ENCODE measurements around the gene ELMOD3.

DNA sequence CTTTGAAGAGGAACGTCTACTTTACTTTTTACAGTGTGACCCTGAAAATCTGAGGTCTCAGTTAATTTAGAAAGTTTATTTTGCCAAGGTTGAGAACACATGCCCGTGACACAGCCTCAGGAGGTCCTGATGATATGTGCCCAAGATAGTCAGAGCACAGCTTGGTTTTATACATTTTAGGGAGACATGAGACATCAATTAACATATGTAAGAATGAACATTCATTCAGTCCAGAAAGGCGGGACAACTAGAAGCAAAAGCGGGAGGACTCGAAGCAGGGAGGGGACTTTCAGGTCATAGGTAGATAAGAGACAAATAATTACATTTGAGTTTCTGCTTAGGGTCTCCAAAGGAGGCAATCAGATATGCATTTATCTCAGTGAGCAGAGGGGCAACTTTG lies 23.7 kb downstream of the ELMOD3 start:
- TF ChIP-seq, protein P1, sequence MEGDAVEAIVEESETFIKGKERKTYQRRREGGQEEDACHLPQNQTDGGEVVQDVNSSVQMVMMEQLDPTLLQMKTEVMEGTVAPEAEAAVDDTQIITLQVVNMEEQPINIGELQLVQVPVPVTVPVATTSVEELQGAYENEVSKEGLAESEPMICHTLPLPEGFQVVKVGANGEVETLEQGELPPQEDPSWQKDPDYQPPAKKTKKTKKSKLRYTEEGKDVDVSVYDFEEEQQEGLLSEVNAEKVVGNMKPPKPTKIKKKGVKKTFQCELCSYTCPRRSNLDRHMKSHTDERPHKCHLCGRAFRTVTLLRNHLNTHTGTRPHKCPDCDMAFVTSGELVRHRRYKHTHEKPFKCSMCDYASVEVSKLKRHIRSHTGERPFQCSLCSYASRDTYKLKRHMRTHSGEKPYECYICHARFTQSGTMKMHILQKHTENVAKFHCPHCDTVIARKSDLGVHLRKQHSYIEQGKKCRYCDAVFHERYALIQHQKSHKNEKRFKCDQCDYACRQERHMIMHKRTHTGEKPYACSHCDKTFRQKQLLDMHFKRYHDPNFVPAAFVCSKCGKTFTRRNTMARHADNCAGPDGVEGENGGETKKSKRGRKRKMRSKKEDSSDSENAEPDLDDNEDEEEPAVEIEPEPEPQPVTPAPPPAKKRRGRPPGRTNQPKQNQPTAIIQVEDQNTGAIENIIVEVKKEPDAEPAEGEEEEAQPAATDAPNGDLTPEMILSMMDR (IDR thresholded peaks at IDR 0.05) = no peak
- no peak for TF ChIP-seq POLR2A (IDR thresholded peaks at IDR 0.05)

Data from suprapubic skin (tissue), 3 donors.